GM20431 (cell line): ENCODE results near the gene NELFE.
"Not testable (repeated sequence)": the region's sequence is repeated elsewhere in the genome, so short reads cannot be mapped to it uniquely, and the experiment has no call there.

Experiments
- in situ Hi-C: fragments of 300-500 bp; cut with MseI, MboI; formaldehyde crosslinking; loops from one replicate; pipeline ENCODE4 v1.15.0; 2020; ENCODE audit warnings: low sequenced_read_pairs; ENCODE audit not compliant: unreplicated experiment

NELFE gene

GRCh38 chr6:31952140-31952805 lies 6.5 kb downstream of the NELFE start:
- in situ Hi-C loops, result no loop called here

- in situ Hi-C loops, result no loop called here
Measured at GRCh38 chr6:31949926-31950548, 8.7 kb downstream of the NELFE start.

- in situ Hi-C loops, result no loop called here
Measured at GRCh38 chr6:31948753-31949413, 9.9 kb downstream of the NELFE start.

GRCh38 chr6:31948306-31948705 lies 10.5 kb downstream of the NELFE start:
- in situ Hi-C loops, result no loop called here

GRCh38 chr6:31947864-31948263 lies 10.9 kb downstream of the NELFE start:
- in situ Hi-C loops, result no loop called here

- in situ Hi-C loops, result no loop called here
Measured at GRCh38 chr6:31947070-31947675, 11.6 kb downstream of the NELFE start.

GRCh38 chr6:31946370-31946885 lies 12.3 kb downstream of the NELFE start:
- in situ Hi-C loops, result no loop called here

GRCh38 chr6:31945507-31946369 lies 13.0 kb downstream of the NELFE start, which contains the start of gene CFB:
Gene CFB (plus strand): TSS chr6:31946095. CDS start chr6:31946222, 127 bp downstream.
- in situ Hi-C loops, result no loop called here

GRCh38 chr6:31945154-31945506 lies 13.6 kb downstream of the NELFE start:
- in situ Hi-C loops, result no loop called here

- in situ Hi-C loops, result no loop called here
Measured at GRCh38 chr6:31943742-31944141, 15.0 kb downstream of the NELFE start.

GRCh38 chr6:31940256-31940664 lies 18.5 kb downstream of the NELFE start:
- in situ Hi-C loops, result no loop called here

GRCh38 chr6:31935823-31936222 lies 22.9 kb downstream of the NELFE start:
- in situ Hi-C loops, result no loop called here

- in situ Hi-C loops, result no loop called here
Measured at GRCh38 chr6:31935021-31935420, 23.8 kb downstream of the NELFE start.

- in situ Hi-C loops, result no loop called here
Measured at GRCh38 chr6:31933537-31933936, 25.2 kb downstream of the NELFE start.

- in situ Hi-C loops, result not testable (repeated sequence)
Measured at GRCh38 chr6:31932137-31932536, 26.6 kb downstream of the NELFE start.

- in situ Hi-C loops, result no loop called here
Measured at GRCh38 chr6:31930962-31931361, 27.8 kb downstream of the NELFE start.

- in situ Hi-C loops, result no loop called here
Measured at GRCh38 chr6:31928672-31928939, 30.2 kb downstream of the NELFE start.

- in situ Hi-C loops, result no loop called here
Measured at GRCh38 chr6:31927863-31928671, 30.7 kb downstream of the NELFE start.

- in situ Hi-C loops, result no loop called here
Measured at GRCh38 chr6:31927242-31927862, 31.4 kb downstream of the NELFE start, which contains the start of gene C2. Gene C2 (plus strand): TSS chr6:31927717. CDS start chr6:31927753, 36 bp downstream.
